PC-9 (cell line): ENCODE results near the gene SMOC2.

Source experiments
- EZH2 ChIP-seq: fragments of 200-600 bp; sonication (generic); IDR thresholded peaks from 2 replicates; pipeline ENCODE4 v1.8.0; 2017; ENCODE audit warnings: antibody characterized with exemption, low read depth
- TF ChIP-seq, protein P1 (sequence below): fragments of 200-600 bp; sonication (generic); conservative IDR thresholded peaks from 2 replicates; pipeline ENCODE4 v1.6.1; 2017; ENCODE audit warnings: mixed run types, antibody characterized with exemption, mild to moderate bottlenecking, moderate library complexity

DNA sequence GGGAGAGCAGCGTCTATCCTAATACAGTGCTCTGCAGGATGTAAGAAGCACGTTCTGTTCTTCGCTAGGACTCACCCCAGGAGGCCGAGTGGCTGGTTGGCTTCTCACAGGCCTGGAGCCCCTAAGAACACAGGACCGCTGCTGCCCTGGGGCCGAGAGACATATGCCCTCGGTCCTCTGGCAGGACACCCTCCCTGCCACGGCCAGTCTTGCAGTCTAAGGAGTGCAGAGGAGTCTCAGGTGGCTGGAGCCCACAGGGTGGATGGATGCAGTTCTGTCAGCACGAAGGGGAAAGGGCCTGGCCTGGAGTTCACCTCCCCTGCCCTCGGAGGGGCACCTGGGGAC, 96.5 kb downstream of the SMOC2 start:
- TF ChIP-seq, protein P1, sequence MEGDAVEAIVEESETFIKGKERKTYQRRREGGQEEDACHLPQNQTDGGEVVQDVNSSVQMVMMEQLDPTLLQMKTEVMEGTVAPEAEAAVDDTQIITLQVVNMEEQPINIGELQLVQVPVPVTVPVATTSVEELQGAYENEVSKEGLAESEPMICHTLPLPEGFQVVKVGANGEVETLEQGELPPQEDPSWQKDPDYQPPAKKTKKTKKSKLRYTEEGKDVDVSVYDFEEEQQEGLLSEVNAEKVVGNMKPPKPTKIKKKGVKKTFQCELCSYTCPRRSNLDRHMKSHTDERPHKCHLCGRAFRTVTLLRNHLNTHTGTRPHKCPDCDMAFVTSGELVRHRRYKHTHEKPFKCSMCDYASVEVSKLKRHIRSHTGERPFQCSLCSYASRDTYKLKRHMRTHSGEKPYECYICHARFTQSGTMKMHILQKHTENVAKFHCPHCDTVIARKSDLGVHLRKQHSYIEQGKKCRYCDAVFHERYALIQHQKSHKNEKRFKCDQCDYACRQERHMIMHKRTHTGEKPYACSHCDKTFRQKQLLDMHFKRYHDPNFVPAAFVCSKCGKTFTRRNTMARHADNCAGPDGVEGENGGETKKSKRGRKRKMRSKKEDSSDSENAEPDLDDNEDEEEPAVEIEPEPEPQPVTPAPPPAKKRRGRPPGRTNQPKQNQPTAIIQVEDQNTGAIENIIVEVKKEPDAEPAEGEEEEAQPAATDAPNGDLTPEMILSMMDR: no peak
- no peak for TF ChIP-seq EZH2
